Naive thymus-derived CD4-positive, alpha-beta T cell (primary cell): ENCODE results near the gene KLK10. TPM values are rescaled to one million over a fixed set of nuclear protein-coding genes. Genes with fewer than 3 reads are reported as not detected.

Experiments
- ATAC-seq: fragments of 150-1000 bp; cut with Tn5 transposase; 2 replicates; pipeline ENCODE4 v1.10.0; 2021; ENCODE audit warnings: mild to moderate bottlenecking, moderate library complexity
- CTCF ChIA-PET: fragments of 350-600 bp; sonication (Branson Sonifier 250); formaldehyde crosslinking; loops from one replicate; lab custom pipeline; 2021; ENCODE audit warnings: antibody characterized with exemption; lab: Charles Lee
- POLR2A ChIA-PET: fragments of 350-600 bp; sonication (Branson Sonifier 250); formaldehyde crosslinking; loops from one replicate; lab custom pipeline; 2021; ENCODE audit warnings: antibody characterized with exemption, inconsistent platforms; lab: Charles Lee
- DNase-seq, 9 donors: peaks; one replicate each; pipeline versions ENCODE4 v3.0.0 to v3.0.0-alpha.2; 2020 to 2022; ENCODE audit warnings: mixed read lengths in 1 of 9
- H3K27ac ChIP-seq: one replicate; pipeline ENCODE4 v1.7.0; 2013; ENCODE audit warnings: mild to moderate bottlenecking, low read depth, low read length, moderate library complexity
- H3K27me3 ChIP-seq, 2 donors: one replicate each; pipeline ENCODE4 v1.7.0; 2013; ENCODE audit warnings: low read length in 2 of 2, mild to moderate bottlenecking in 2 of 2, moderate library complexity in 2 of 2; ENCODE audit not compliant: control insufficient read depth in 2 of 2, insufficient read depth in 2 of 2
- H3K36me3 ChIP-seq, 3 experiments: 1 replicate in 2 of 3; 2 replicates in 1 of 3; pipeline ENCODE4 v1.7.0; 2013; ENCODE audit warnings: low read length in 3 of 3, mild to moderate bottlenecking in 3 of 3, moderate library complexity in 1 of 3; ENCODE audit not compliant: insufficient read depth in 3 of 3, control insufficient read depth in 2 of 3
- H3K4me1 ChIP-seq, 2 donors: one replicate each; pipeline ENCODE4 v1.7.0; 2013; ENCODE audit warnings: low read length in 2 of 2, mild to moderate bottlenecking in 2 of 2, moderate library complexity in 1 of 2; ENCODE audit not compliant: control insufficient read depth in 2 of 2, insufficient read depth in 2 of 2
- H3K4me3 ChIP-seq: 2 replicates; pipeline ENCODE4 v1.7.0; 2013; ENCODE audit warnings: mild to moderate bottlenecking, low read length
- H3K9me3 ChIP-seq, 3 experiments: 1 replicate in 2 of 3; 2 replicates in 1 of 3; pipeline ENCODE4 v1.7.0; 2013; ENCODE audit warnings: low read length in 3 of 3; ENCODE audit not compliant: control insufficient read depth in 2 of 3
- H3K27ac Mint-ChIP-seq, 9 donors: one replicate each; pipeline ENCODE4 v1.8.0; 2020 to 2022; ENCODE audit warnings: mixed read lengths in 9 of 9, mild to moderate bottlenecking in 8 of 9, moderate library complexity in 5 of 9, inconsistent platforms in 2 of 9
- H3K27me3 Mint-ChIP-seq, 5 donors: one replicate each; pipeline ENCODE4 v1.8.0; 2021 to 2022; ENCODE audit warnings: mixed read lengths in 5 of 5, mild to moderate bottlenecking in 1 of 5
- H3K36me3 Mint-ChIP-seq, 5 donors: one replicate each; pipeline ENCODE4 v1.8.0; 2020 to 2022; ENCODE audit warnings: mixed read lengths in 5 of 5, mild to moderate bottlenecking in 3 of 5, inconsistent platforms in 1 of 5
- H3K4me1 Mint-ChIP-seq, 7 donors: one replicate each; pipeline ENCODE4 v1.8.0; 2020 to 2022; ENCODE audit warnings: mixed read lengths in 7 of 7, mild to moderate bottlenecking in 3 of 7, inconsistent platforms in 1 of 7
- H3K4me3 Mint-ChIP-seq, 10 donors: one replicate each; pipeline ENCODE4 v1.8.0; 2020 to 2022; ENCODE audit warnings: mild to moderate bottlenecking in 10 of 10, mixed read lengths in 10 of 10, moderate library complexity in 6 of 10, inconsistent platforms in 2 of 10
- H3K9me3 Mint-ChIP-seq, 11 donors: one replicate each; pipeline ENCODE4 v1.8.0; 2020 to 2022; ENCODE audit warnings: mixed read lengths in 11 of 11, mild to moderate bottlenecking in 4 of 11, inconsistent platforms in 1 of 11, moderate library complexity in 1 of 11
- intact Hi-C, 2 donors: fragments of 100-400 bp; cut with micrococcal nuclease; formaldehyde crosslinking; loops; one replicate each; pipeline ENCODE4 v1.15.1; 2023
- polyA plus RNA-seq, 2 donors: library from polyadenylated mRNA; unstranded; fragments of 300-500 nt; fragmentation: Illumina TruSeq; gene quantifications; one replicate each; pipeline ENCODE4 v1.2.3, GENCODE V29; 2021
- total RNA-seq, 6 experiments: library from RNA in 5 of 6; stranded (reverse) in 5 of 6; gene quantifications; 1 replicate in 5 of 6; 2 replicates in 1 of 6; pipeline ENCODE4 v1.2.3 and lab custom pipeline; 2021 to 2026

The KLK10 gene
- total and polyA plus RNA-seq, 7 experiments from 2014 or later: not detected

GRCh38 chr19:50968716-50969412 is 50.6 kb downstream of the KLK10 start:
- Histone ChIP-seq H3K36me3 (no peaks in the 10 kb centered on the region), H3K27me3 (no peaks in the 10 kb centered on the region), H3K4me1 (no peaks in the 10 kb centered on the region), H3K4me3 (no peak overlapping the region), H3K27ac (no peak overlapping the region), H3K9me3 (no peaks in the 10 kb centered on the region)
- H3K4me3 Mint-ChIP-seq: no peak overlapping the region
- DNase-seq (no peak), ATAC-seq (no peak)
- ChIA-PET POLR2A (no interaction called here), CTCF (no interaction called here)
- no peak overlapping the region for H3K27ac Mint-ChIP-seq
- H3K36me3 Mint-ChIP-seq: peaks cover 0 to 3% (median 0%) of the 10 kb centered on the region in 5 donors
- peaks cover 8 to 82% (median 61%) of the 10 kb centered on the region in 5 donors for H3K27me3 Mint-ChIP-seq
- peaks cover 0 to 5% (median 3%) of the 10 kb centered on the region in 11 donors for H3K9me3 Mint-ChIP-seq
- H3K4me1 Mint-ChIP-seq: peaks cover 0 to 6% (median 0%) of the 10 kb centered on the region in 7 donors
- intact Hi-C loops: no loop called here

- Histone ChIP-seq H3K36me3 (no peaks in the 10 kb centered on the region), H3K27ac (no peak overlapping the region), H3K4me3 (no peak overlapping the region), H3K4me1 (no peaks in the 10 kb centered on the region), H3K27me3 (no peaks in the 10 kb centered on the region), H3K9me3 (no peaks in the 10 kb centered on the region)
- ChIA-PET POLR2A (no interaction called here), CTCF (no interaction called here)
- H3K36me3 Mint-ChIP-seq: peaks cover 0 to 6% (median 0%) of the 10 kb centered on the region in 5 donors
- intact Hi-C loops: no loop called here
- peaks cover 0 to 6% (median 0%) of the 10 kb centered on the region in 7 donors for H3K4me1 Mint-ChIP-seq
- ATAC-seq (no peak), DNase-seq (no peak)
- H3K27ac Mint-ChIP-seq: no peak overlapping the region
- H3K27me3 Mint-ChIP-seq: peaks cover 8 to 82% (median 58%) of the 10 kb centered on the region in 5 donors
- peaks cover 0 to 8% (median 5%) of the 10 kb centered on the region in 11 donors for H3K9me3 Mint-ChIP-seq
- no peak overlapping the region for H3K4me3 Mint-ChIP-seq
These were observed 51.4 kb downstream of the KLK10 start for GRCh38 chr19:50967929-50968715.

GRCh38 chr19:50964266-50964665 is 55.2 kb downstream of the KLK10 start:
- DNase-seq: no peak
- CTCF ChIA-PET: no interaction called here
- Mint-ChIP-seq H3K27ac (no peak overlapping the region), H3K36me3 (peaks cover 0 to 17% (median 6%) of the 10 kb centered on the region in 5 donors), H3K27me3 (peaks cover 6 to 73% (median 44%) of the 10 kb centered on the region in 5 donors), H3K4me1 (peaks cover 0 to 7% (median 0%) of the 10 kb centered on the region in 7 donors), H3K4me3 (no peak overlapping the region), H3K9me3 (peaks cover 3 to 34% (median 17%) of the 10 kb centered on the region in 11 donors)
- Histone ChIP-seq H3K9me3 (peaks cover 0 to 5% (median 0%) of the 10 kb centered on the region in 3 experiments), H3K27ac (no peak overlapping the region), H3K36me3 (no peaks in the 10 kb centered on the region), H3K4me1 (no peaks in the 10 kb centered on the region), H3K27me3 (no peaks in the 10 kb centered on the region), H3K4me3 (no peak overlapping the region)
- POLR2A ChIA-PET: no interaction called here
- no peak for ATAC-seq
- intact Hi-C loops: no loop called here

DNA sequence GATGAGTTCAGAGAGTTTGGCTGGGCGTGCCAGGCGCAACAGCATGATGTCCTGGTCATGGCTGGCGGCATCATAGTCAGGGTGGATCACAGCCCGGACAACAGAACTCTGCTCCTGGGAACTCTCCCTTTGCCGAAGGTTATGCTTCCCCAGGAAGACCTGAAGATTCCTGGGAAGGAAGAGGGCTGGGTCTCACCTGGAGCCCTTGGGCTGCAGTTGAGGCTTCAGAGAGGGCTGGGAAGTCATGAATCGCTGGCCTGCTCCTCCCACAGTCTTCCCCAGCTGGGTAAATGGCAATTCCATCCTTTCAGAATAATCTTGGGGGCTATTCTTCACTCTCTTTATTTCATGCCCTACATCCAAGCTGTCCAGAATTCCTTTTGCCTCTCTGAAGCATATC is 56.1 kb downstream of the KLK10 start:
- DNase-seq (no peak), ATAC-seq (no peak)
- Histone ChIP-seq H3K27me3 (no peaks in the 10 kb centered on the region), H3K4me1 (no peaks in the 10 kb centered on the region), H3K9me3 (peaks cover 0 to 5% (median 0%) of the 10 kb centered on the region in 3 experiments), H3K27ac (no peak overlapping the region), H3K36me3 (no peaks in the 10 kb centered on the region), H3K4me3 (no peak overlapping the region)
- no peak overlapping the region for H3K27ac Mint-ChIP-seq
- peaks cover 6 to 82% (median 49%) of the 10 kb centered on the region in 5 donors for H3K27me3 Mint-ChIP-seq
- CTCF ChIA-PET: no interaction called here
- peaks cover 0 to 9% (median 0%) of the 10 kb centered on the region in 7 donors for H3K4me1 Mint-ChIP-seq
- intact Hi-C loops: no loop called here
- peaks cover 3 to 37% (median 18%) of the 10 kb centered on the region in 11 donors for H3K9me3 Mint-ChIP-seq
- H3K4me3 Mint-ChIP-seq: no peak overlapping the region
- peaks cover 0 to 18% (median 8%) of the 10 kb centered on the region in 5 donors for H3K36me3 Mint-ChIP-seq
- POLR2A ChIA-PET: no interaction called here

Other genes starting within 250 kb of the KLK10 start
- gene GPR32, start 249.2 kb downstream of the KLK10 start, total RNA-seq: not detected
- gene GPR32, start 249.2 kb downstream of the KLK10 start, polyA plus RNA-seq: not detected
- not detected for gene ACP4, start 229.3 kb downstream of the KLK10 start, total RNA-seq
- gene ACP4, start 229.3 kb downstream of the KLK10 start, polyA plus RNA-seq: not detected
- gene KLK1, start 195.9 kb downstream of the KLK10 start, total RNA-seq: 1 to 10 TPM in 1 of 5 experiments, not detected in 4; 1.3 TPM
- gene KLK1, start 195.9 kb downstream of the KLK10 start, polyA plus RNA-seq: not detected
- not detected for gene KLK15, start 186.1 kb downstream of the KLK10 start, total RNA-seq
- gene KLK15, start 186.1 kb downstream of the KLK10 start, polyA plus RNA-seq: not detected
- gene KLK3, start 164.8 kb downstream of the KLK10 start, total RNA-seq: not detected
- not detected for gene KLK3, start 164.8 kb downstream of the KLK10 start, polyA plus RNA-seq
- not detected for gene KLK2, start 146.3 kb downstream of the KLK10 start, total RNA-seq
- gene KLK2, start 146.3 kb downstream of the KLK10 start, polyA plus RNA-seq: not detected
- not detected for gene KLK4, start 108.3 kb downstream of the KLK10 start, total RNA-seq
- not detected for gene KLK4, start 108.3 kb downstream of the KLK10 start, polyA plus RNA-seq
- gene KLK5, start 66.7 kb downstream of the KLK10 start, total RNA-seq: not detected
- gene KLK5, start 66.7 kb downstream of the KLK10 start, polyA plus RNA-seq: not detected
- not detected for gene KLK6, start 50.1 kb downstream of the KLK10 start, total RNA-seq
- gene KLK6, start 50.1 kb downstream of the KLK10 start, polyA plus RNA-seq: not detected
- not detected for gene KLK7, start 35.8 kb downstream of the KLK10 start, total RNA-seq
- gene KLK7, start 35.8 kb downstream of the KLK10 start, polyA plus RNA-seq: not detected
- gene KLK8, start 18.1 kb downstream of the KLK10 start, total RNA-seq: not detected
- gene KLK8, start 18.1 kb downstream of the KLK10 start, polyA plus RNA-seq: not detected
- gene KLK11, start 6.9 kb upstream of the KLK10 start, total RNA-seq: not detected
- gene KLK11, start 6.9 kb upstream of the KLK10 start, polyA plus RNA-seq: not detected
- gene KLK12, start 15.3 kb upstream of the KLK10 start, total RNA-seq: not detected
- not detected for gene KLK12, start 15.3 kb upstream of the KLK10 start, polyA plus RNA-seq
- not detected for gene KLK13, start 45.4 kb upstream of the KLK10 start, total RNA-seq
- not detected for gene KLK13, start 45.4 kb upstream of the KLK10 start, polyA plus RNA-seq
- gene KLK14, start 63.2 kb upstream of the KLK10 start, total RNA-seq: under 1 TPM; 0.34 to 0.92 (median 0.66) TPM
- gene KLK14, start 63.2 kb upstream of the KLK10 start, polyA plus RNA-seq: not detected
- gene CTU1, start 88.7 kb upstream of the KLK10 start, total RNA-seq: 10 to 100 TPM in 3 of 5 experiments, 1 to 10 TPM in 2; 3.3 to 11.8 (median 10.5) TPM
- gene CTU1, start 88.7 kb upstream of the KLK10 start, polyA plus RNA-seq: 1 to 10 TPM; 3.0 to 6.3 TPM
- gene SIGLEC9, start 105.2 kb upstream of the KLK10 start, total RNA-seq: 10 to 100 TPM in 1 of 5 experiments, 1 to 10 TPM in 3, under 1 TPM in 1; 0.34 to 26.8 (median 2.2) TPM
- gene SIGLEC9, start 105.2 kb upstream of the KLK10 start, polyA plus RNA-seq: under 1 TPM; 0.46 to 0.69 TPM
- gene SIGLEC7, start 122.6 kb upstream of the KLK10 start, total RNA-seq: 10 to 100 TPM in 1 of 5 experiments, under 1 TPM in 3, not detected in 1; 0.67 to 10.3 (median 0.83) TPM
- under 1 TPM in 1 of 2 donors, not detected in 1; 0.25 TPM for gene SIGLEC7, start 122.6 kb upstream of the KLK10 start, polyA plus RNA-seq
- 10 to 100 TPM in 2 of 5 experiments, 1 to 10 TPM in 1, under 1 TPM in 2; 0.51 to 59.2 (median 5.0) TPM for gene CD33, start 205.4 kb upstream of the KLK10 start, total RNA-seq
- not detected for gene CD33, start 205.4 kb upstream of the KLK10 start, polyA plus RNA-seq
- gene SIGLECL1, start 231.4 kb upstream of the KLK10 start, total RNA-seq: not detected
- not detected for gene SIGLECL1, start 231.4 kb upstream of the KLK10 start, polyA plus RNA-seq